ENCODE results near the gene EDA. TPM values are rescaled to one million over a fixed set of nuclear protein-coding genes. Genes with fewer than 3 reads are reported as not detected.

Gene EDA
- total RNA-seq, 1 experiment from 2014 or later, result 0.15 TPM

DNA sequence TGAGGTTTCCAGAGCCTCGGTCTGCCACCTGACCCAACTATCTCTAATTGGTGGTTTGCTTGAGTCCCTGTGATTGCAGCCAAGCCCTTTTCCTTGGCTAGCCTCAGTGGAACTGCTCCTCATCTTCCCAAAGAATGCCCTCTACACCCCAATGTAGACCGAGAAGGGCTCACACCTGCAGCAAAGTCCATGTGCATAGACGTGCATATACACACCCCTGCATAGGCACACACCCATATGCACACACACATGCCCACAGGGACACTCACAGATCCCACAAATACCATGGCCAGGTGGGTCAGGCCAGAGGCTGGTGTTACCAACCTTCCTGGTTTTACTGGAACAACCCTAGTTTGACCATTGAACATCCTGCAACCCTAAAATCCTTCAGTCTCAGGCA, 433.5 kb downstream of the EDA start:
- POLR2A ChIA-PET (ENCODE audit: unreplicated experiment), result no interaction called here
- no TSS peak for BruUV-seq (replicated peaks)
- TF ChIP-seq EZH2 (IDR thresholded peaks at IDR 0.05; ENCODE audit: low read length, unreplicated experiment), result no peak
- TF ChIP-seq EZH2phosphoT487 (IDR thresholded peaks at IDR 0.05; ENCODE audit: borderline replicate concordance, low read length), result no peak
- no peak for TF ChIP-seq CTCF (conservative IDR thresholded peaks at IDR 0.05; ENCODE audit: low read depth, low read length)
- H2AFZ ChIP-seq (ENCODE audit: low read length), result no peak overlapping the region
- no peak overlapping the region for H3K4me2 ChIP-seq (ENCODE audit: low read length)
- no peaks in the 10 kb centered on the region for H3K79me2 ChIP-seq (ENCODE audit: low read length)
- peaks cover 30% of the 10 kb centered on the region for H3K4me1 ChIP-seq (ENCODE audit: insufficient read depth, low read length)
- no peaks in the 10 kb centered on the region for H3K27me3 ChIP-seq (ENCODE audit: low read length)
- H3K27ac ChIP-seq (ENCODE audit: low read length), result no peak overlapping the region
- no peaks in the 10 kb centered on the region for H3K9me2 ChIP-seq (replicated peaks; ENCODE audit: low read length)
- H3K9ac ChIP-seq (ENCODE audit: low read length), result no peak overlapping the region
- CTCF ChIA-PET, result no interaction called here
- DNase-seq (no peak), ATAC-seq (no peak)
- H4K20me1 ChIP-seq (ENCODE audit: low read length), result no peaks in the 10 kb centered on the region
- no peaks in the 10 kb centered on the region for H3K9me3 ChIP-seq (ENCODE audit: low read length)
- H3F3A ChIP-seq (ENCODE audit: low read length, unreplicated experiment), result no peaks in the 10 kb centered on the region
- intact Hi-C loops (cut with micrococcal nuclease), result no loop called here
- H3K36me3 ChIP-seq (ENCODE audit: low read depth, low read length), result no peaks in the 10 kb centered on the region
- no peak overlapping the region for H3K4me3 ChIP-seq (ENCODE audit: low read length)

GRCh38 chrX:70049925-70050324, 434.0 kb downstream of the EDA start, which contains the start of gene AWAT2:
Gene AWAT2 (minus strand): TSS chrX:70049938. CDS start chrX:70049932, 6 bp downstream.
- Histone ChIP-seq H3K27ac (ENCODE audit: low read length) (no peak within 1 kb of the TSS), H3K4me3 (ENCODE audit: low read length) (no peak within 1 kb of the TSS), H3K9me2 (replicated peaks; ENCODE audit: low read length) (no peaks in the 10 kb centered on the region), H3K79me2 (ENCODE audit: low read length) (no peaks in the 10 kb centered on the region), H3K9me3 (ENCODE audit: low read length) (no peaks in the 10 kb centered on the region), H3F3A (ENCODE audit: low read length, unreplicated experiment) (no peaks in the 10 kb centered on the region), H3K4me1 (ENCODE audit: insufficient read depth, low read length) (peaks cover 25% of the 10 kb centered on the region), H3K4me2 (ENCODE audit: low read length) (no peak within 1 kb of the TSS), H4K20me1 (ENCODE audit: low read length) (no peaks in the 10 kb centered on the region), H3K27me3 (ENCODE audit: low read length) (no peaks in the 10 kb centered on the region), H3K36me3 (ENCODE audit: low read depth, low read length) (no peaks in the 10 kb centered on the region), H3K9ac (ENCODE audit: low read length) (no peak within 1 kb of the TSS), H2AFZ (ENCODE audit: low read length) (no peak within 1 kb of the TSS)
- TF ChIP-seq EZH2 (IDR thresholded peaks at IDR 0.05; ENCODE audit: low read length, unreplicated experiment) (no peak), CTCF (conservative IDR thresholded peaks at IDR 0.05; ENCODE audit: low read depth, low read length) (no peak), EZH2phosphoT487 (IDR thresholded peaks at IDR 0.05; ENCODE audit: borderline replicate concordance, low read length) (no peak)
- POLR2A ChIA-PET (ENCODE audit: unreplicated experiment), result no interaction called here
- CTCF ChIA-PET, result no interaction called here
- BruUV-seq (replicated peaks), result no TSS peak
- intact Hi-C loops (cut with micrococcal nuclease), result no loop called here
- ATAC-seq (no peak), DNase-seq (no peak)

DNA sequence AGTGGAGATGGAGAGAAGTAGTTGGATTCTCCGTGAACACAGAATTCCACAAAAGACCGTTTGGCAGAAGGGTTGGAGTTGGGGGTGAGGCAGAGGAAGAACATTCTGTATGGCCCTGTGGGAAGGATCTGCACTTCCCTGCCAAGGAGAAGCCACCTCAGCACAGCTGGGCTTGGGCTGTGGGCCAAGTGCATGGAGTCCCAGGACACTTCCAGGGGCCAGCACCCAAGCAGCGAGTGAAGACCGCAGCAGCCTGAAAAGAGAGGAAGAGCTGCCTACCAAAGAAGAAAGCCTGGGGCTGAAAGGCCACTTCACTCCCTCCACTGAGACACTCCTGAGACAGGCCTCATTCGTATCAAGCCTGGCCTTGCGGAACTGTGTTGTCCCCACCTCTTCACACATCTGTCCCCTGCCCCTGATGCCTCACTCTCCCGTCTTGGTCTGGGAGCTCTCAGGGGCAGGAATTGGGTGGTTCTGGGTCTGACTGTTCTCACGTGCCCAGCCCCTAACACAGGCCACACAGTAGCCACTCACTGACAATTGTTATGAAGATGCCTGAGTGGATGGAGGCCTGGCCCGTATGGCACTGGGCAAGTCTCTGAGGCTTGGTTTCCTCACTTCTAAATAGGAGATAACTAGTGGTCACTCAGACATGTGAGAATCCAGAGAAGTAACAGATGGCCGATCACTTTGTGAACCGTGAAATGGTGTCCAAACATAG, 437.1 kb downstream of the EDA start:
- DNase-seq (no peak), ATAC-seq (no peak)
- H3K4me1 ChIP-seq (ENCODE audit: insufficient read depth, low read length), result no peaks in the 10 kb centered on the region
- intact Hi-C loops (cut with micrococcal nuclease), result no loop called here
- no peaks in the 10 kb centered on the region for H3F3A ChIP-seq (ENCODE audit: low read length, unreplicated experiment)
- BruUV-seq (replicated peaks), result no TSS peak
- no peak overlapping the region for H3K4me2 ChIP-seq (ENCODE audit: low read length)
- H3K27ac ChIP-seq (ENCODE audit: low read length), result no peak overlapping the region
- H3K36me3 ChIP-seq (ENCODE audit: low read depth, low read length), result no peaks in the 10 kb centered on the region
- H3K9ac ChIP-seq (ENCODE audit: low read length), result no peak overlapping the region
- no peak overlapping the region for H3K4me3 ChIP-seq (ENCODE audit: low read length)
- POLR2A ChIA-PET (ENCODE audit: unreplicated experiment), result no interaction called here
- H3K79me2 ChIP-seq (ENCODE audit: low read length), result no peaks in the 10 kb centered on the region
- no peaks in the 10 kb centered on the region for H4K20me1 ChIP-seq (ENCODE audit: low read length)
- CTCF ChIA-PET, result no interaction called here
- H3K9me2 ChIP-seq (replicated peaks; ENCODE audit: low read length), result no peaks in the 10 kb centered on the region
- TF ChIP-seq CTCF (conservative IDR thresholded peaks at IDR 0.05; ENCODE audit: low read depth, low read length) (no peak), EZH2phosphoT487 (IDR thresholded peaks at IDR 0.05; ENCODE audit: borderline replicate concordance, low read length) (no peak), EZH2 (IDR thresholded peaks at IDR 0.05; ENCODE audit: low read length, unreplicated experiment) (no peak)
- no peak overlapping the region for H2AFZ ChIP-seq (ENCODE audit: low read length)
- no peaks in the 10 kb centered on the region for H3K9me3 ChIP-seq (ENCODE audit: low read length)
- no peaks in the 10 kb centered on the region for H3K27me3 ChIP-seq (ENCODE audit: low read length)

All from PC-3 (cell line).